H9 (cell line): Measurements from ENCODE around the gene KHK. TPM values are rescaled to one million over a fixed set of nuclear protein-coding genes. Genes with fewer than 3 reads are reported as not detected.
A peak's percentile ranks its signal among the peaks of the same experiment; 100 is the strongest.

Experiments used
- DNase-seq: peaks from one replicate; pipeline ENCODE4 v3.0.0-alpha.2; 2017
- H2AFZ ChIP-seq: one replicate; pipeline ENCODE4 v1.6.1; 2013; ENCODE audit warnings: mild to moderate bottlenecking, low read length, control low read depth, moderate library complexity
- H2AK5ac ChIP-seq: 2 replicates; pipeline ENCODE4 v1.6.1; 2013; ENCODE audit warnings: low read length, control low read depth, mixed read lengths; ENCODE audit not compliant: insufficient read length
- H2BK120ac ChIP-seq: one replicate; pipeline ENCODE4 v1.6.1; 2013; ENCODE audit warnings: low read depth, mild to moderate bottlenecking, low read length, control low read depth, inconsistent platforms; ENCODE audit not compliant: poor library complexity, severe bottlenecking
- H2BK12ac ChIP-seq: 2 replicates; pipeline ENCODE4 v1.6.1; 2013; ENCODE audit warnings: low read length, control low read depth, mixed read lengths, low read depth; ENCODE audit not compliant: insufficient read length
- H2BK15ac ChIP-seq: 2 replicates; pipeline ENCODE4 v1.6.1; 2013; ENCODE audit warnings: low read depth, low read length, control low read depth
- H2BK20ac ChIP-seq: one replicate; pipeline ENCODE4 v1.6.1; 2013; ENCODE audit warnings: low read depth, mild to moderate bottlenecking, low read length, control low read depth, inconsistent platforms; ENCODE audit not compliant: poor library complexity, severe bottlenecking
- H2BK5ac ChIP-seq: 2 replicates; pipeline ENCODE4 v1.6.1; 2013; ENCODE audit warnings: low read length, control low read depth, mixed read lengths; ENCODE audit not compliant: insufficient read length
- H3K14ac ChIP-seq: 2 replicates; pipeline ENCODE4 v1.6.1; 2013; ENCODE audit warnings: low read length, control low read depth; ENCODE audit not compliant: insufficient read depth
- H3K18ac ChIP-seq: 2 replicates; pipeline ENCODE4 v1.6.1; 2013; ENCODE audit warnings: low read depth, mild to moderate bottlenecking, mixed read lengths, low read length, control low read depth; ENCODE audit not compliant: insufficient read length
- H3K23ac ChIP-seq: 2 replicates; pipeline ENCODE4 v1.6.1; 2013; ENCODE audit warnings: low read length, control low read depth, mixed read lengths, low read depth; ENCODE audit not compliant: insufficient read length
- H3K23me2 ChIP-seq: 2 replicates; pipeline ENCODE4 v1.6.1; 2013; ENCODE audit warnings: low read depth, mild to moderate bottlenecking, mixed read lengths, low read length, control low read depth; ENCODE audit not compliant: insufficient read length, poor library complexity, severe bottlenecking
- H3K27ac ChIP-seq: 2 replicates; pipeline ENCODE4 v1.5.1; 2013; ENCODE audit warnings: low read length, control low read depth, mixed read lengths, low read depth; ENCODE audit not compliant: insufficient read length
- H3K27me3 ChIP-seq: 2 replicates; pipeline ENCODE4 v1.6.1; 2013; ENCODE audit warnings: low read length, control low read depth, inconsistent platforms; ENCODE audit not compliant: insufficient read depth
- H3K4ac ChIP-seq: 2 replicates; pipeline ENCODE4 v1.6.1; 2013; ENCODE audit warnings: low read depth, mild to moderate bottlenecking, control low read depth, inconsistent platforms, low read length, moderate library complexity
- H3K4me1 ChIP-seq: 2 replicates; pipeline ENCODE4 v1.6.1; 2013; ENCODE audit warnings: low read length, control low read depth, inconsistent platforms; ENCODE audit not compliant: insufficient read depth
- H3K4me2 ChIP-seq: 2 replicates; pipeline ENCODE4 v1.6.1; 2013; ENCODE audit warnings: low read length, control low read depth, mixed read lengths; ENCODE audit not compliant: insufficient read length, insufficient read depth
- H3K56ac ChIP-seq: 2 replicates; pipeline ENCODE4 v1.6.1; 2013; ENCODE audit warnings: low read depth, mild to moderate bottlenecking, mixed read lengths, low read length, control low read depth; ENCODE audit not compliant: insufficient read length
- H3K79me1 ChIP-seq: 2 replicates; pipeline ENCODE4 v1.6.1; 2013; ENCODE audit warnings: low read depth, mild to moderate bottlenecking, moderate library complexity, low read length, control low read depth, inconsistent platforms; ENCODE audit not compliant: insufficient read depth, poor library complexity, severe bottlenecking
- H3K79me2 ChIP-seq: 2 replicates; pipeline ENCODE4 v1.6.1; 2013; ENCODE audit warnings: low read length, control low read depth, inconsistent platforms; ENCODE audit not compliant: insufficient read depth
- H3K9ac ChIP-seq: 2 replicates; pipeline ENCODE4 v1.6.1; 2013; ENCODE audit warnings: low read length, control low read depth, mixed read lengths; ENCODE audit not compliant: insufficient read length; ENCODE audit errors: extremely low read depth
- H3K9me3 ChIP-seq: one replicate; pipeline ENCODE4 v1.6.1; 2013; ENCODE audit warnings: low read depth, low read length, inconsistent platforms; ENCODE audit not compliant: control insufficient read depth
- H3T11ph ChIP-seq: one replicate; pipeline ENCODE4 v1.6.1; 2013; ENCODE audit warnings: mild to moderate bottlenecking, low read length, control low read depth, inconsistent platforms
- H4K20me1 ChIP-seq: one replicate; pipeline ENCODE4 v1.6.1; 2013; ENCODE audit not compliant: control insufficient read depth, insufficient read length, insufficient read depth
- H4K5ac ChIP-seq: 2 replicates; pipeline ENCODE4 v1.6.1; 2013; ENCODE audit warnings: low read depth, mild to moderate bottlenecking, mixed read lengths, low read length, control low read depth; ENCODE audit not compliant: insufficient read length
- H4K8ac ChIP-seq: replicated peaks from 2 replicates; pipeline ENCODE4 v1.6.1; 2013; ENCODE audit warnings: low read length, control low read depth, mixed read lengths, low read depth; ENCODE audit not compliant: insufficient read length
- H4K91ac ChIP-seq: 2 replicates; pipeline ENCODE4 v1.6.1; 2013; ENCODE audit warnings: low read depth, mild to moderate bottlenecking, moderate library complexity, mixed read lengths, low read length, control low read depth; ENCODE audit not compliant: insufficient read length
- H3K27ac Mint-ChIP-seq, 3 experiments: 2 replicates in 2 of 3; 3 replicates in 1 of 3; pipeline ENCODE4 v1.8.0; 2020 to 2021; ENCODE audit warnings: mixed read lengths in 3 of 3, mild to moderate bottlenecking in 1 of 3, moderate library complexity in 1 of 3
- H3K27me3 Mint-ChIP-seq: 2 replicates; pipeline ENCODE4 v1.8.0; 2021; ENCODE audit warnings: low read depth, mild to moderate bottlenecking, moderate library complexity, mixed read lengths
- H3K36me3 Mint-ChIP-seq, 3 experiments: 2 replicates in 2 of 3; 3 replicates in 1 of 3; pipeline ENCODE4 v1.8.0; 2020 to 2021; ENCODE audit warnings: low read depth in 3 of 3, mixed read lengths in 3 of 3; ENCODE audit not compliant: insufficient read depth in 1 of 3
- H3K4me1 Mint-ChIP-seq, 2 experiments: 2 replicates each; pipeline ENCODE4 v1.8.0; 2020; ENCODE audit warnings: mixed read lengths in 2 of 2
- H3K4me3 Mint-ChIP-seq, 2 experiments: 2 replicates in 1 of 2; 3 replicates in 1 of 2; pipeline ENCODE4 v1.8.0; 2020 to 2021; ENCODE audit warnings: mild to moderate bottlenecking in 2 of 2, mixed read lengths in 2 of 2, moderate library complexity in 1 of 2
- H3K9me3 Mint-ChIP-seq, 2 experiments: 2 replicates in 1 of 2; 3 replicates in 1 of 2; pipeline ENCODE4 v1.8.0; 2020; ENCODE audit warnings: mild to moderate bottlenecking in 2 of 2, mixed read lengths in 2 of 2, moderate library complexity in 1 of 2
- CTCF ChIP-seq: fragments of 200-600 bp; sonication (generic); conservative IDR thresholded peaks from 3 replicates; pipeline ENCODE4 v1.8.0; 2021; ENCODE audit warnings: antibody characterized with exemption, mild to moderate bottlenecking
- WGBS: extraction: QIAGEN DNeasy Blood & Tissue Kit; methylation state at CpG from one replicate; pipeline ENCODE4 v1.1.7; 2013; ENCODE audit warnings: missing lambda C conversion rate, low lambda C conversion rate, mixed read lengths; ENCODE audit not compliant: insufficient read length; ENCODE audit errors: extremely low coverage; 5-methylcytosine and 5-hydroxymethylcytosine counted together
- total RNA-seq: library from RNA; stranded (reverse); gene quantifications from 2 replicates; pipeline ENCODE4 v1.2.1, GENCODE V29; 2021

KHK gene
- total RNA-seq, 1 experiment from 2014 or later = 12.1 TPM

- Mint-ChIP-seq H3K4me1 (peaks cover 8 to 10% of the 10 kb centered on the region in 2 experiments), H3K27me3 (peaks cover 10% of the 10 kb centered on the region; the same call in 1 of the 2 replicates), H3K9me3 (no peaks in the 10 kb centered on the region; a peak in 1 of 5 replicates), H3K27ac (peak overlapping the region in 2 of 3 experiments; percentile 49 to 74; a peak in 3 of 7 replicates), H3K36me3 (peaks cover 0 to 1% (median 0%) of the 10 kb centered on the region in 3 experiments; a peak in 4 of 7 replicates), H3K4me3 (no peak overlapping the region)
- H4K91ac ChIP-seq = no peak overlapping the region
- H3K27ac ChIP-seq = no peak overlapping the region
- H2BK120ac ChIP-seq = no peak overlapping the region
- peaks cover 3% of the 10 kb centered on the region for H4K20me1 ChIP-seq
- H3K14ac ChIP-seq = no peak overlapping the region
- no peak overlapping the region for H2BK12ac ChIP-seq
- H2BK5ac ChIP-seq = no peak overlapping the region
- no peak overlapping the region for H3T11ph ChIP-seq
- no peaks in the 10 kb centered on the region for H3K9me3 ChIP-seq
- no peak overlapping the region for H4K5ac ChIP-seq
- H3K23ac ChIP-seq = no peak overlapping the region
- no peak overlapping the region for H3K18ac ChIP-seq
- H2BK20ac ChIP-seq = no peak overlapping the region
- no peak overlapping the region for H2AK5ac ChIP-seq
- no peaks in the 10 kb centered on the region for H3K79me1 ChIP-seq
- no peak overlapping the region for H4K8ac ChIP-seq
- H3K56ac ChIP-seq = no peak overlapping the region
- no peak overlapping the region for H3K9ac ChIP-seq
- no peak for DNase-seq
- no peak overlapping the region for H3K4ac ChIP-seq
- no peak for TF ChIP-seq CTCF
- no peaks in the 10 kb centered on the region for H3K79me2 ChIP-seq
- no peak overlapping the region for H2AFZ ChIP-seq
- H3K4me1 ChIP-seq = no peaks in the 10 kb centered on the region
- WGBS = no CpG with 5 or more reads among the region's 19 CpGs
- no peak overlapping the region for H2BK15ac ChIP-seq
- H3K23me2 ChIP-seq = no peaks in the 10 kb centered on the region
- no peak overlapping the region for H3K4me2 ChIP-seq
- no peaks in the 10 kb centered on the region for H3K27me3 ChIP-seq
Observed at GRCh38 chr2:27099334-27099955, 12.9 kb downstream of the KHK start.
